Ramos (cell line): ENCODE measurements around the gene TRMT112.

Experiments used
- in situ Hi-C: fragments of 300-500 bp; cut with MboI; formaldehyde crosslinking; loops from one replicate; pipeline ENCODE4 v1.14.3; 2022; ENCODE audit warnings: low sequenced_read_pairs; ENCODE audit not compliant: unreplicated experiment

TRMT112 gene

GRCh38 chr11:64296830-64297698 lies 20.3 kb downstream of the TRMT112 start:
- in situ Hi-C loops, result loop anchor here (10.0 kb wide), 1 partner anchor 302 kb away; no protein-coding TSS in a partner anchor

DNA sequence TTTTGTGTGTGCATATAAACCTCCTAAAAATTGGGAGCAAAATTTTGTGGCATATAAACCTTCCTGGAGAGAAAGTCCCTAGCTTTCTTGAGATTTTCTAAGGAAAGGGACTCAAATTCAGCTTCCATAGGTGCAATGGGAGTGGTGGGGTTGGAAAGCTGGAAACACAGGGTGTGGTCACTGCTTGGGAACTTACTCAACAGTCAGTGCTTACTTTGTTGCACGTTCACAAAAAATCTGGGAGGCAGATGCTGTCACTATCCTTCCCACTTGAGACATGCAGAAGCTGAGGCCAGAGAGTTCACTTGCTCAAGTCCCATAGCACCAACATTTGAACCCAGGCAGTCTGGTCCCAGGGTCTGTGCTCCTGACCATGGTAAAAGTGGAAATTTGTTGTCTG lies 21.1 kb downstream of the TRMT112 start:
- in situ Hi-C loops, result loop anchor here (10.0 kb wide), 1 partner anchor 301 kb away; no protein-coding TSS in a partner anchor

- in situ Hi-C loops, result loop anchor here (10.0 kb wide), 1 partner anchor 301 kb away; no protein-coding TSS in a partner anchor
Measured at GRCh38 chr11:64295760-64296159, 21.6 kb downstream of the TRMT112 start.

GRCh38 chr11:64294774-64295173 lies 22.6 kb downstream of the TRMT112 start:
- in situ Hi-C loops, result loop anchor here (10.0 kb wide), 1 partner anchor 300 kb away; no protein-coding TSS in a partner anchor

DNA sequence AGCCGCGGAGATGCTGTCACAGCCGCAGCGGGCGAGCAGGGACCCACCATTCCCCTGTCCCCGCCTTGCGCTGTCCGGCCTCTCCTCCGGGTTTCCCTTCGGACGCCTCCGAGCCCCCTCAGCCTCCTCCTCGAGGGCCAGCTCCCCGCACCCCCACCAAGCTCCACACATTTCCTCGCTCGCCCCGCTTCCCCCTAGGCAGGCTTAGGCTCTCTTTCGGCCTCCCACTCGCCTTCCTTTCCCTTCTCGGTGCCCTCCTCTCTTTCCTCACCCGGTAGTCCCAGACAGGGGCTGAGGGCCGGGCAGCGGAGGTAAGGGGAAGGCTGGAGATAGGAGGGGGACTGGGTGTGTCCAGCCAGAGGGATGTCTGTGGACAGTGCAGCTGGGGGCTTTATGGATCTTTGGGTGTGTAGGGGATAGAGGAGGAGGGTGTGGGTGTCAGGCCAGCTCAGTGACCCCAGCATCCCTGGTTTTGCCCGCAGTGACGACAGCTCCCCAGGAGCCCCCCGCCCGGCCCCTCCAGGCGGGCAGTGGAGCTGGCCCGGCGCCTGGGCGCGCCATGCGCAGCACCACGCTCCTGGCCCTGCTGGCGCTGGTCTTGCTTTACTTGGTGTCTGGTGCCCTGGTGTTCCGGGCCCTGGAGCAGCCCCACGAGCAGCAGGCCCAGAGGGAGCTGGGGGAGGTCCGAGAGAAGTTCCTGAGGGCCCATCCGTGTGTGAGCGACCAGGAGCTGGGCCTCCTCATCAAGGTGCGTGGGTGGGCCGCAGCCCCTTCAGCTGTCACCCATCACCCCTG lies 24.7 kb downstream of the TRMT112 start:
- in situ Hi-C loops, result loop anchor here (10.0 kb wide), 1 partner anchor 298 kb away; no protein-coding TSS in a partner anchor

DNA sequence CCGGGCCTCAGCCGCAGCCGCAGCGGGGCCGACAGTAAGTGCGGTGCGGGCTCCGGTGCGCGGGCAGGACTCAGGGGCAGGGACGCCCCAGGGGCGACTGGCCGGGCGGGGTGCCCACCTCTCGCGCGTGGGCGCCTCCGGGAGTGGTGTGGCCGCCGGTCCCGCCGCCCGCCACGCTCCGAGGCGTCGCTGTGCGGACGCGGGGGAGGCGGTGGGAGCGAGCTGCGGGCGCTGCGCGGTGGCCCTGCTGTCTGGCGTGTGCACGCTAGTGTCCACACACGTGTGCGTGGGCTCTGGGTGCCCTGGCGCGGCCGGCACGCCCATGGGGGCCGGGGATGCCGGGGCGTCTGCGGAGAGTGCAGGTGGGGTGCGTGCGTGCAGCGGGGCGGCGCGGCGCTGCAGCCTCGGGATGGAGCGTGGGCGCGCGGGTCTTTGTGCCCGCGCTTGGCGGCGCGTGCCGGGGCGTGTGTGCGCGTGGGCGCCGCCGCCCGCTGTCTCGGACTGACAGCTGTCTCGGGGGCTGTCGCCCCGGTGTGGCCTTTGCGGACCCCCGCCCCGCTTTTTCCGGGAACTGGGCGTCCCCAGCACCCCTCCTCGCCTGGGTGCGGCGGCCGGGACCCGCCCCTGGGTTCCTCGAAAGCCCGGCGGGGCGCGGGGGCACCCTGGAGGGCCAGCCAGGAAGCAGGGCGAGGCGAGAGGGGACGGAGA lies 25.5 kb downstream of the TRMT112 start:
- in situ Hi-C loops, result loop anchor here (10.0 kb wide), 1 partner anchor 297 kb away; no protein-coding TSS in a partner anchor

DNA sequence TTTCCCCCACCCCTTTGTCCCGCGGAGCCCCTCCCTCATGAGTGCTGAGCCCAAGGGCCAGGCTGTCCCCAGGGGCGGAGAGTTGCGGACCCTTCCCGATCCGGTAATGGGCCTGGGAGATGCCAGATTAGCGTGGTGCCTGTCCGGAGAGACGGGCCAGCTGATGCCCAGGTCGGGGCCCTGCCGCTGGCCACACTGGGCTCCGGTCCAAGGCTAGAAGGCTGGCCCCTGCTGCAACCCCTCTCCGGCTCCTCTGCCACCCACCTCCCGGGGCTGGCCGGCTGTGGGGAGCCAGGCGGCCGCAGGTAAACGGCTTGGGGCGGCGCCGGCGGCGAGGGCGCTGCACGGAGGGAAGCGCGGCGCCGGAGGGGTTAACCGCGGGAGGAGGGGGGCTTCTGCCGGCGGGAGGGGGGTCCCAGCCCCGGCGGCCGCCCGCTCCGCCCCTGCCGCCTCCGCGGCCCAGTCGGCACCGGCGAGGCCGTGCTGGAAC lies 26.1 kb downstream of the TRMT112 start, which contains the start of gene KCNK4:
TSS of gene KCNK4 (plus strand) at position 41 of the 490 bp plus-strand sequence. CDS start 1,717 bp downstream, outside the sequence.
- in situ Hi-C loops, result loop anchor here (10.0 kb wide), 1 partner anchor 297 kb away; no protein-coding TSS in a partner anchor

DNA sequence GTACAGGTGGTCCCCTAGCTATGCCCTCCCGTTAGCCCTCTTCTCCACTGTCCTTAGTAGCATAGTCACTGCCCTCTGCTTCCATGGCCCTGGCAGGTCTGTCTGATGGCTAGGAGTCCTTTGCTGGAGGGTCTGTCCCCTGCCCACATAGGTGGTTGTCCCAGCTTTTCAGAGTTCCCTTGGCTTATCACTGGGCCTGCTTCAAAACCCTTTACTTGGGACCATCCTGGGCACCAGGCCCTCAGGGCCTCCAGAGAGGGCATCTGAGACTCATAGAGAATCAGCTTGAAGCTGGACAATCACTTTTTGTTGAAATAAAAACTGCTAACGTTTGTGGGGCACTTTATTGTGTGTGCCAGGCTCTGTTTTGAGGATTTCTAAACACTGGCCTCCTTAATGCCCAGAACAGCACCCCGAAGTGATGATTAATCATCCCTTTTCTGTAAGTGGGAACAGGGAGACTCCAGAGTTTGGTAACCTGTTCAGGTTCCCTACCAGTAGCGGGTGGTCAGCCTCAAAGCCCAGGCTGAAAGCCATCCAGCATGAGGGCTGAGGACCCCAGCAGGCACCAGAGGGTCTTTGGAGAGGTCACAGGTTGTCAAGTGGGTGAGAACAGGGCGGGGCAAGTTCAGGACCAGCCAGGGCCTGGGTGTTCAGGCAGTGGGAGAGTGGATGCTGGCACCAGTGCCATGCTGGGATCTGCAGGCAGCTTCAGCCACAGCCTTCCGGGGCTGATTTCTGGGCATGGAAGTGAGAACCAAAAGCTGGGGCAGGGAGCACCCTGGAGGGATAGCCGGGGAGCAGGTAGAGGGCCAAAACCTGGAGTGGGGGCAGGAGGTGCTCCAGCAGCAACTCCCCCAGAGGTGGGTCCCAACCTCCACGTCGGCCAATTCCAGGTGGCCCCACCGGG lies 26.8 kb downstream of the TRMT112 start:
- in situ Hi-C loops, result loop anchor here (10.0 kb wide), 1 partner anchor 296 kb away; no protein-coding TSS in a partner anchor

- in situ Hi-C loops, result no loop called here
Measured at GRCh38 chr11:64289002-64289564, 28.3 kb downstream of the TRMT112 start.

- in situ Hi-C loops, result no loop called here
Measured at GRCh38 chr11:64288353-64288750, 29.0 kb downstream of the TRMT112 start.

- in situ Hi-C loops, result no loop called here
Measured at GRCh38 chr11:64287676-64288352, 29.5 kb downstream of the TRMT112 start.

- in situ Hi-C loops, result no loop called here
Measured at GRCh38 chr11:64286801-64287159, 30.6 kb downstream of the TRMT112 start.

GRCh38 chr11:64285885-64286800 lies 31.2 kb downstream of the TRMT112 start:
- in situ Hi-C loops, result no loop called here

DNA sequence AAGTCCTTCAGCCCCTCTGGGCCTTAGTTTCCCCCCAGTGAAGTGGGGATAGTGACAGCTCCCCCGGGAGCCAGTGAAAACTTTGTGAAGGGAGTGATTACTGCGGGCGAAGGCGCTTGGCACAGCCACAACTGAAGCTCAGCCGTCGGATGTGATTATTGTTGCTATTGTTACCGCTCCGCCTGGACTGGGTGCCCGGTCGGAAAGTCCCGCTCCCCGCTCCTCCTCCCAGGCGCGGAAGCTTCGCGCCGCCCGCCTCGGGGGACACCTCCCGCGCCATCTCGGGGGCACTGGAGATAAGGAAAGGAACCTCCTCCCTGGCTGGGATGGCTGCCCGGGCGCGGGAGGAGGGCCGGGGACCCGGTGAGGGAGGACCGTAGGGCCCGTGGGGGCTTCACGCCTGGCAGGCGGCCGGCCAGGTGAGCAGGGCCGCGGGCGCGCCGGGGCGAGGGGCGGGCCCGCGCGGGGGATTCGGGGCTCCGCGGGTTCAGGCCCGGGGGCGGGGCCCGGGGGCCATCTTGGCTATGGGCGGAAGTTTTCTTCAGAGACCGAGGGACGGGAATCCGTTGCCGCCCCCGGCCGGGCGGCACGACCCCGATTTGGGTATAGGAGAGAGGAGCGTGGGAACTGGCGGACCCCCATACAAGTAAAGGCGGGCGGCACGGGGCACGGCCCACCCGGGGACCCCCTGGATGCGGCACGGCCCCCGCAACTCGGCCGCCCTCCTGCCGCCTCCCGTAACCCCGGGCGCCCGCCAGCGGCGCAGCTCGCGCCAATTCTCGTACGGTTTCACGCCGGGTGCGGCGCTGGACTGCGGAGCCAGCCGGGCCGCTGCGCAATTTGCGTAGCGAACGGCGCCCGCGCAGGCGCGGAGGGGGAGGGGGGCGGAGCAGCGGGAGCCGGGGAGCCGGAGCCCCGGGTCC lies 32.1 kb downstream of the TRMT112 start, which contains the start of gene GPR137:
TSS of gene GPR137 (plus strand) at position 887 of the 923 bp plus-strand sequence. CDS start 677 bp downstream, outside the sequence.
- in situ Hi-C loops, result no loop called here

- in situ Hi-C loops, result no loop called here
Measured at GRCh38 chr11:64284048-64284961, 33.1 kb downstream of the TRMT112 start, which contains the start of gene BAD. BAD (minus strand) TSS chr11:64284665; CDS start chr11:64284368, 297 bp downstream.
